SK-N-MC (cell line): ENCODE results near the gene GALNT18.

Experiments
- EZH2 ChIP-seq: fragments of 200-600 bp; sonication (generic); IDR thresholded peaks from one replicate; pipeline ENCODE4 v1.6.1; 2017; ENCODE audit warnings: antibody characterized with exemption
- FOXP2 ChIP-seq: optimal IDR thresholded peaks from 2 replicates; pipeline ENCODE3; 2011; ENCODE audit warnings: mild to moderate bottlenecking, moderate library complexity; ENCODE audit not compliant: insufficient read depth; ENCODE audit errors: extremely low read length, control extremely low read depth
- POLR2AphosphoS5 ChIP-seq: IDR thresholded peaks from 2 replicates; pipeline ENCODE4 v1.6.1; 2012; ENCODE audit warnings: mild to moderate bottlenecking, low read depth, low read length, borderline replicate concordance

- TF ChIP-seq POLR2AphosphoS5 (no peak), EZH2 (no peak), FOXP2 (no peak)
Measured at GRCh38 chr11:11519184-11519583, 102.6 kb downstream of the GALNT18 start.
